HL-60/S4 (cell line): Measurements from ENCODE around the gene CHN2.

Experiments
- in situ Hi-C: fragments of 300-500 bp; cut with MboI; formaldehyde crosslinking; loops from 2 replicates; pipeline ENCODE4 v1.14.3; 2022; ENCODE audit warnings: low sequenced_read_pairs

CHN2 gene

GRCh38 chr7:29328811-29329210, 134.2 kb downstream of the CHN2 start:
- in situ Hi-C loops, result no loop called here

- in situ Hi-C loops, result no loop called here
Observed at GRCh38 chr7:29329686-29330085, 135.1 kb downstream of the CHN2 start.

DNA sequence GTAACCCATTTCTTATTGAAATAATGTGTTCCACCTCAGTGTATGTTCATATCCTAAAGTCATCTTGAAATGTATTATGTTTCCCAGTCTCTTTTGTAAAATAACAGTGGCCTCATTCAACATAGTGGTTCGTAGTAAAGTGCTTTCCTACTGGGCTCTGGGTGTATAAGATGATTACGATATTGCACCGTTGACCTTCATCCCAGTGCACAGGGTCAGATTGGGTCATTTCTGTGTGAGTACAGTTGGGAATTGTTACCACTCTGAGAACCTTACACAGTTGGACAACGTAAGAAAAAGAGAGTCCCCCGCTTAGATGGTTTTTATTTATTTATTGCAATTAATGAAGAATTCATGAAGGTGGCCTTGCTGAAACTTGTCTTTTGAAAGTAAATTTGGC, 135.6 kb downstream of the CHN2 start:
- in situ Hi-C loops, result no loop called here

GRCh38 chr7:29331163-29331562, 136.6 kb downstream of the CHN2 start:
- in situ Hi-C loops, result no loop called here

DNA sequence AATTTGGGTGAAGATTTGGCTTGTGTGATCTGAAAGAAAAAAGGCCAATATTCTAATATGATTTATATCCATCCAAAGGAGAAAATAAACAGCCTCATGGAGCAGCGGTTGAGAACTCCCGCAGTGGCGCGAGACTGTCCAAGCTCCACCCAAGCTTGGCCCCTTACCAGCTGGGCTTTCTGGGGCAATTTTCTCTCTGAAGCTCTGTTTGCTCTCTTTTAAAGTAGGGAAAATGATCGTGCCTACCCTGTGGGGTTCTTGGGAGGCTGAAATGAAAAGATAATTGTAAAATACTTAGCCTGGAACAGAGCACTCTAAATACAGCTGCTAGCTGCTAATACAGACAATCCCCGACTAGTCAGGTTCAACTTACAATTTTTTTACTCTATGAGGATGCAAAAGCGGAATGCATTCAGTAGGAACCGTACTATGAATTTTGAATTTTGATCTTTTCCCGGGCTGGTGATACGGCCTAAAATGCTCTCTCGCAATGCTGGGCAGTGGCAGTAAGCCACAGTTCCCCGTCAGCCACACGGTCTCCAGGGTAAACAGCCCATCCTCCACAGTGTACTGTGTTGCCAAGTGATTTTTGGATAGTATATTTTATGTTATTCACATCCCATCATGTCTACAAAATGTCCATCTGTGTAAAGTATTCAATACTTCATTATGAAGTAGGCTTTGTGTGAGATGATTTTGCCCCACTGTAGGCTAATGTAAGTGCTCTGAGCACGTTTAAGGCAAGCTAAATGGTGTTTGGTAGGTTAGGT, 137.7 kb downstream of the CHN2 start:
- in situ Hi-C loops, result no loop called here

DNA sequence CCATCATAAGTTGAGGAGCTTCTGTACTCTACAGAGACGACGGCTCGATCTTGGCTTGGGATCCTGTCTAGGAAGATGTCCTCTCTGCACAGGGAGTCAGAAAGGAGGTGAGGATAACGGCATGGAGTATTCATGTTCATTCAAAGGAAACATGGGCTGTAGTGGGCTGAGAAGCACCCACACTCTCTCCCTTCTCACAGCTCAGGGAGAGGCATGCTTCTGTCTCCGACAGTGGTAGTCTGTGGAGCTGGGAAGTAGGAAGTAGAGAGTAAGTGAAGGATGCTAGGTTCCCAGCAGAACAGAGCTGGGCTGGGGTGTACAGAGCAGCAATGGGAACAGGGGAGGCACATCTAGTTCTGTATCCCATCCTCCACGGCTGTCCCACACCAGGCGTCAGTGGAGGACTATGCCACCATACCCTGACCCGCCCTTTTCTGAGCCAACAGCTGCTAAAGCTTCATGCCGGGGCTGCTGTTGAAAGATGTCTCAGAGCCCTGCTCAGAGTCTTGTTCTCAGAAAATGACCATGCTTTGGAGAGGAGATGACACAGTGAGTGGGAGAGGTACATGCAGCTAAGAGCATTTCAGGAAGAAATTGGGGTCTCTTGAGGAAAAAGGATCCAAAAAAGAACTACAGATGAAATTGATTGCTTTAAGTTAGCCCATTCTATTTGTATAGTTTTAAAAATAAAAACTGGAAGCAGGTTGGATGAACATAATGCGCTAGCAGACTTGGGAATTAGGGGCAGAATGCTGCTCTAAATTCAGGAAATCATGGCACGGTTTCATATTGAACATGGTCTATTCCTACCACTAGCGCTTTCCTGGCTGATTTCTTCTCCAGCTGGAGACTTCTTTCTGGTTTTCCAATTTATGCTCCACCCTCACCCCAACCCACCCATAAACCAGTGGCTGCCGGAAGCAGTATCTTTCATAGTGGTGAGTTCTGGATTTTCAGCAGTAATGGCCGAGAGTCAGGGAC, 138.6 kb downstream of the CHN2 start:
- in situ Hi-C loops, result no loop called here

- in situ Hi-C loops, result no loop called here
Observed at GRCh38 chr7:29335188-29336083, 140.9 kb downstream of the CHN2 start.

- in situ Hi-C loops, result no loop called here
Observed at GRCh38 chr7:29337546-29338116, 143.1 kb downstream of the CHN2 start.

DNA sequence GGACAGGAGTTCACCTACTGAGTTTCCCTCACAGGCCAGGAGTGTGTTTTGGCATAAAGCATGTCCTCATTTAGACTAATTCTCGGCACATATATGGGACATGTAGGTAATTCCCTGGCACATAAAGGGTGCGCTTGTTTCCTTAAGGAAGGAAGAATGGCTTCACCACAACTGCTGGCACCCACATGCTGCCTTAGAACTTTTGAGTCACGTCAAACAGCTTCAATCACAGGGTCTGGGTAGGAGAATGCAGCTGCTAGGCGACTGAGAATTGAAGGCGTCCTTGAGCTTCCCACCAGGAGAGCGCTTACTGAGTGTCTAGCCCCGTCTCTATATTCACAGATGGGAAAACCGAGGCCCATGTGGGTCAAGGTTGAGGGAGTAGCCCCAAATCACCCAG, 146.1 kb downstream of the CHN2 start:
- in situ Hi-C loops, result no loop called here

DNA sequence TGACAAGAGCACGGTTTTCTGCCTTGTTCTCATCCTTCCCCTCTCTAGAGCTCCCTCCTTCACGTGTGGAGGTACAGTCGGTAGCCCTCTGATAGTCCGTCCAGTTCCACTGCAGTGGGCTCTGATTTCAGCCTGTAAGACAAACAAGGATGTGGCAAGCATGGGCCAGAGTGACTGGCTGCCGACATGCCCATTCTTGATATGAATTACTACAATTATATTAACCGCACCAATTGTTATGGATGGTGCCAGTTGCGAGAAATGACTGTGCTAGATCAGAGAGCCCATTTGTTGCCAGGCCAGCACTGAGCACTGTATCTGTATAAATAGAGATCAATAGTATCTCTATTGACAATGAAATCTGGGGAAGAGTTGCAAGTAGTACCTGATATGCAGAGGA, 146.6 kb downstream of the CHN2 start:
- in situ Hi-C loops, result no loop called here

DNA sequence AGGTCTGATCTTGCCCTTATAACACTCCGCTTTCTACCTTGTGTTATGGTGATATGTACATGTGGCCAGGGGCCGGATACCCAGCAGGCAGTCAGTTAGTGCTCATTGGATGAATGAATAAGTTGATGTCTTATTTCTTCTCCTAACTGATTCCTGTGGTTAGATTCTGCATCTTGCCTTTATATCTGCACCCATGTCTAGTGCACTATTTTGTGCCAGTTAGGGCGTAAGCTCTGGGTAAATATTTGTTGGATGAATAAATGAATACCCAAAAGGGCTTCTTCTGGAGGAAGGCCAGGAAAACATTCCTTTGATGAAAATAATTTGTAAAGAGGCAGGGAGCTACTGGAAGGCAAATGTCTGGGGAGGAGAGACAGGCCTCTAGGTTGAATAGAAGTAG, 148.2 kb downstream of the CHN2 start:
- in situ Hi-C loops, result no loop called here

DNA sequence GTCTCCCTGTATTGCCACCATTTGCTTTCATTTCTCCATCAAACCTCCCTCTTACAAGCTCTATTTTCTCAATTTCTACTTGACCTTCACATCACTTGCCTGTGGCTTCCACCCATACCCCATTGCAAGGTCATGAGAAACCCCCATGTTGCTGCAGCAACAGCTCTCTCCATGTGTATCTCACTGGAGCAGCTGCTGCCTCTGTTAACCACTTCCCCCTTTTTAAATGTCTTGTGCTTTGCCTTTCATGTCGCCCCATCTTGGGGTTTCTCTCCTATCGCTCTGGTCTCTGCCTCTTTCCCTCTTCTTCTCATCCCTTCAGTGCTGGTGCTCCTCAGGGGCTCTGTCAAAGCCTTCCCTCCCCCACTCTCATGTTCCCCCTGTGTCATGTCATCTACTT, 148.8 kb downstream of the CHN2 start:
- in situ Hi-C loops, result no loop called here

GRCh38 chr7:29344334-29344978, 149.9 kb downstream of the CHN2 start:
- in situ Hi-C loops, result no loop called here

DNA sequence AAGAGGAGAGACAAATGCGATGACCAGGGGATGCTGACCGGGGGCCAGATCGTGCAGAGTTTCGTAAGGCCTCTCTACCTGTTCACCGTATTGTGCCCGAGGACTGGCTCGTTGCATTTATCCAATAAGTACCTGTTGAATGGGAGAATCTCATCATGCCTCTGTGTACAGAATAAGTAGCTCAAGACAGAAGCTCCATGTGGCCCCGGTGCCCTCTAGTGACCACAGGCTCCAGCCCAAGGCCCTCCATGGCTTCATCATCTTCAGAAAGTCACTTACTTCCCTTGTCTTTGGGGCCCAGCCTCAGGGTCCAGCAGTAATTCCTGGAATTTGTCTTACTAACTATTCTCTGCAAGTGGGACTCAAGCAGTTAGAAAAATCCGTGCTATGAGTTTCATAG, 151.0 kb downstream of the CHN2 start:
- in situ Hi-C loops, result no loop called here

- in situ Hi-C loops, result no loop called here
Observed at GRCh38 chr7:29346231-29346978, 151.8 kb downstream of the CHN2 start.

DNA sequence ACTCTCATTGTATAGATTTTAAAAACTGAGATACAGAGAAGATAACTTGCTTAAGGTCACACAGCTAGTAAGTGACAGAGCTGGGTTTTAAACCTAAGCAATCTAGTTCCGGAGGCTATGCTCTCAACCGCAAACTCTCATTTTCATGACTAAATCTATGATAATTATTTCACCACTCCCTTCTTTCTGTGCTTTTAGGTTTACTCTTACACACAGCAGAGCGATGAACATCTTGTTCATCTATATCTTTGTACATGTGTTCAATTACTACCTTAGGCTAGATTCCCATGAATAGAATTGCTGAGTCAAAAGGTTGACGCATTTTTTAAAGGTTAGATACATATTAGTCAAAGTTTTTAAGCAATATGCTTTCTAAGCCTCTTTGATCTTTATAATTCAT, 154.8 kb downstream of the CHN2 start:
- in situ Hi-C loops, result no loop called here

DNA sequence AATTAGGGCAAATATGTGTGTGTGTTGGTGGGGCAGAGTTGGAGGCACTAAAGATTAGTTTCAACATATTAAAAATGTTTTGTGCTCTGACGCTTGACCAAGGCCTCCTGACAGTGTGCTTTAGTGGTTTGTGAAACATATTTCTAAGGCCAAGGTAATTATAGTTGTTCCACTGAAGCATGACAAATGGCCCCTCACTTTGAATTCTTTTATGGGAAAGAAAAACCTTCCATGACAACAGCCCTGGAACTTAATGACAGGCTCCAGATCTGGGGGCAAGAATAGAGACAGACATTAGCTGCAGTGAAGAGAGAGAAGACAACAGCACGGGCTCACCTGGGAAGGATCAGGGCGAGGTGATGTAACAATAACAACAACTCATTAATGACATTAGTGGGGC, 155.8 kb downstream of the CHN2 start:
- in situ Hi-C loops, result no loop called here

GRCh38 chr7:29352041-29352440, 157.5 kb downstream of the CHN2 start:
- in situ Hi-C loops, result no loop called here

- in situ Hi-C loops, result no loop called here
Observed at GRCh38 chr7:29353810-29354209, 159.2 kb downstream of the CHN2 start.
